ENCODE results near the gene C16orf96. TPM values are rescaled to one million over a fixed set of nuclear protein-coding genes. Genes with fewer than 3 reads are reported as not detected.
A peak's percentile ranks its signal among the peaks of the same experiment; 100 is the strongest.
"Not testable (repeated sequence)": the region's sequence is repeated elsewhere in the genome, so short reads cannot be mapped to it uniquely, and the experiment has no call there.

The C16orf96 gene
- total and polyA plus RNA-seq, 2 experiments from 2014 or later = 0.37 to 2.2 TPM

DNA sequence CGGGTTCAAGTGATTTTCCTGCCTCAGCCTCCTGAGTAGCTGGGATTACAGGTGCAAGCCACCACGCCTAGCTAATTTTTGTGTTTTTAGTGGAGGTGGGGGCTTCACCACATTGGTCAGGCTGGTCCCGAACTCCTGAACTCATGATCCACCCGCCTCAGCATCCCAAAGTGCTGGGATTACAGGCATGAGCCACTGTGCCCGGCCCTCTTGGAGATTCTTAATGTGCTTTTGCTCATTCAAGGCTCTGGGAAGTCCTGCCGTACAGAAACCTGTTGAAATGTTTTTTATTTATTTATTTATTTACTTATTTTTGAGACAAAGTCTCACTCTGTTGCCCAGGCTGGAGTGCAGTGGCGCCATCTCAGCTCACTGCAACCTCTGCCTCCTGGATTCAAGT, 17.8 kb downstream of the C16orf96 start:
- H3K4me3 ChIP-seq; ATAC-seq; H3K9me3 Mint-ChIP-seq; H3K27ac Mint-ChIP-seq; H4K20me1 ChIP-seq (replicated peaks; ENCODE audit: insufficient read depth); H3K36me3 ChIP-seq (ENCODE audit: insufficient read depth); H3K4me3 Mint-ChIP-seq; H2AFZ ChIP-seq; H3K4me2 ChIP-seq; H3K27me3 Mint-ChIP-seq (ENCODE audit: insufficient read depth, low read depth, poor library complexity); H3K79me2 ChIP-seq (replicated peaks; ENCODE audit: insufficient read depth); H3K27me3 ChIP-seq (ENCODE audit: insufficient read depth); DNase-seq (ENCODE audit: low spot score); H3K27ac ChIP-seq (ENCODE audit: low read depth); H3K9me2 ChIP-seq (ENCODE audit: insufficient read depth): not testable (repeated sequence)
- peaks cover 26% of the 10 kb centered on the region for H3K4me1 ChIP-seq (ENCODE audit: insufficient read depth)
- H3K36me3 Mint-ChIP-seq (ENCODE audit: low read depth) = peaks cover 10% of the 10 kb centered on the region
- peaks cover 26% of the 10 kb centered on the region for H3K4me1 Mint-ChIP-seq
- H3F3A ChIP-seq (replicated peaks; ENCODE audit: low read depth) = 0 out of 2 replicates have a peak, but pooled peaks cover 13% of the 10 kb centered on the region

DNA sequence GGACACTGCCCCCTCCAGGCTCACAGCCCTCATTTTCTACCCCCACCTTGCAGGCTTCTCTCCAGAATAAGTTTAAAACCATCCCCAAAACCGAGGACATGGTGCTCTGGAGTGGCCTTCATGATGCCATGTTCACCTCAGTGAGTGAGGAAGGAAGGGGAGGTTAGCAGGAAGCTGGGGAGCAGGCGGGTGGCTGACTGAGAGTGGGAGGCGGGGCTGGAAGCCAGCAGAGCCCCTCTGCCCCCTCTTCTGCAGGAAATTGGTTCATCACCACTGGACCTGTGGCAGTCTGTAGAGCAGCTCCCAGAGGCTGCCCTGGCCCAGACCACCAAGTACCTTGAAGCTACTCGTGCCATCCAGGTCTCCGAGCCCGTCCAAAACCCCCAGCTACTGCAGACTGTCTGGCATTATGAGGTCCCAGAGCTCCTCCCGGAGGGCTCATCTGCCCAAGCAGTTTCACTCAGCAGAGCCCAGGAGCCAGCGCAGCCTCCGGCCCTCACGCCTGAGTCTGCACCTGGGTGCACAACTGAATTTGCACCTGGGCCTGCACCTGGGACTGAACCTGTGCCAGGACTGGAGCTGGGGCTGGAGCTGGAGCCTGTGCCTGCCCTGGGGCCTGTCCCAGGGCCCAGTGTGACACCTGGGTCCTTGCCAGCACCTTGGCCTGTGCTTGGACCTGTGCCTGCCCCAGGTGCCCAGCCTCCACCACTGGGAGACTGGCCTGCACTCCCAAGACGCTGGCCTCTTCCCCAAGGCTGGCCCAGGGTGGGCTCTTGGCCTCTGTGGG, 19.0 kb downstream of the C16orf96 start:
- Histone ChIP-seq H3K4me1 (ENCODE audit: insufficient read depth) (peaks cover 14% of the 10 kb centered on the region), H3K36me3 (ENCODE audit: insufficient read depth) (no peaks in the 10 kb centered on the region), H3K9me2 (ENCODE audit: insufficient read depth) (peaks cover 6% of the 10 kb centered on the region; the same call in 1 of the 2 replicates), H3K27me3 (ENCODE audit: insufficient read depth) (no peaks in the 10 kb centered on the region), H3K79me2 (replicated peaks; ENCODE audit: insufficient read depth) (no peaks in the 10 kb centered on the region), H3K4me3 (no peak overlapping the region), H3K4me2 (no peak overlapping the region), H3K27ac (ENCODE audit: low read depth) (no peak overlapping the region), H4K20me1 (replicated peaks; ENCODE audit: insufficient read depth) (no peaks in the 10 kb centered on the region), H2AFZ (no peak overlapping the region), H3F3A (replicated peaks; ENCODE audit: low read depth) (0 out of 2 replicates have a peak, but pooled peaks cover 9% of the 10 kb centered on the region)
- peaks cover 18% of the 10 kb centered on the region for H3K4me1 Mint-ChIP-seq
- H3K36me3 Mint-ChIP-seq (ENCODE audit: low read depth) = peaks cover 10% of the 10 kb centered on the region
- no peak overlapping the region for H3K4me3 Mint-ChIP-seq
- peaks cover 9% of the 10 kb centered on the region for H3K27me3 Mint-ChIP-seq (ENCODE audit: insufficient read depth, low read depth, poor library complexity)
- peak; percentile 79 for ATAC-seq
- DNase-seq (ENCODE audit: low spot score) = peak; percentile 70
- TF ChIP-seq EZH2phosphoT487 (IDR thresholded peaks at IDR 0.05; ENCODE audit: unreplicated experiment) (no peak), NANOG (IDR thresholded peaks at IDR 0.05; ENCODE audit: borderline replicate concordance) (no peak)
- TF ChIP-seq, protein P1, sequence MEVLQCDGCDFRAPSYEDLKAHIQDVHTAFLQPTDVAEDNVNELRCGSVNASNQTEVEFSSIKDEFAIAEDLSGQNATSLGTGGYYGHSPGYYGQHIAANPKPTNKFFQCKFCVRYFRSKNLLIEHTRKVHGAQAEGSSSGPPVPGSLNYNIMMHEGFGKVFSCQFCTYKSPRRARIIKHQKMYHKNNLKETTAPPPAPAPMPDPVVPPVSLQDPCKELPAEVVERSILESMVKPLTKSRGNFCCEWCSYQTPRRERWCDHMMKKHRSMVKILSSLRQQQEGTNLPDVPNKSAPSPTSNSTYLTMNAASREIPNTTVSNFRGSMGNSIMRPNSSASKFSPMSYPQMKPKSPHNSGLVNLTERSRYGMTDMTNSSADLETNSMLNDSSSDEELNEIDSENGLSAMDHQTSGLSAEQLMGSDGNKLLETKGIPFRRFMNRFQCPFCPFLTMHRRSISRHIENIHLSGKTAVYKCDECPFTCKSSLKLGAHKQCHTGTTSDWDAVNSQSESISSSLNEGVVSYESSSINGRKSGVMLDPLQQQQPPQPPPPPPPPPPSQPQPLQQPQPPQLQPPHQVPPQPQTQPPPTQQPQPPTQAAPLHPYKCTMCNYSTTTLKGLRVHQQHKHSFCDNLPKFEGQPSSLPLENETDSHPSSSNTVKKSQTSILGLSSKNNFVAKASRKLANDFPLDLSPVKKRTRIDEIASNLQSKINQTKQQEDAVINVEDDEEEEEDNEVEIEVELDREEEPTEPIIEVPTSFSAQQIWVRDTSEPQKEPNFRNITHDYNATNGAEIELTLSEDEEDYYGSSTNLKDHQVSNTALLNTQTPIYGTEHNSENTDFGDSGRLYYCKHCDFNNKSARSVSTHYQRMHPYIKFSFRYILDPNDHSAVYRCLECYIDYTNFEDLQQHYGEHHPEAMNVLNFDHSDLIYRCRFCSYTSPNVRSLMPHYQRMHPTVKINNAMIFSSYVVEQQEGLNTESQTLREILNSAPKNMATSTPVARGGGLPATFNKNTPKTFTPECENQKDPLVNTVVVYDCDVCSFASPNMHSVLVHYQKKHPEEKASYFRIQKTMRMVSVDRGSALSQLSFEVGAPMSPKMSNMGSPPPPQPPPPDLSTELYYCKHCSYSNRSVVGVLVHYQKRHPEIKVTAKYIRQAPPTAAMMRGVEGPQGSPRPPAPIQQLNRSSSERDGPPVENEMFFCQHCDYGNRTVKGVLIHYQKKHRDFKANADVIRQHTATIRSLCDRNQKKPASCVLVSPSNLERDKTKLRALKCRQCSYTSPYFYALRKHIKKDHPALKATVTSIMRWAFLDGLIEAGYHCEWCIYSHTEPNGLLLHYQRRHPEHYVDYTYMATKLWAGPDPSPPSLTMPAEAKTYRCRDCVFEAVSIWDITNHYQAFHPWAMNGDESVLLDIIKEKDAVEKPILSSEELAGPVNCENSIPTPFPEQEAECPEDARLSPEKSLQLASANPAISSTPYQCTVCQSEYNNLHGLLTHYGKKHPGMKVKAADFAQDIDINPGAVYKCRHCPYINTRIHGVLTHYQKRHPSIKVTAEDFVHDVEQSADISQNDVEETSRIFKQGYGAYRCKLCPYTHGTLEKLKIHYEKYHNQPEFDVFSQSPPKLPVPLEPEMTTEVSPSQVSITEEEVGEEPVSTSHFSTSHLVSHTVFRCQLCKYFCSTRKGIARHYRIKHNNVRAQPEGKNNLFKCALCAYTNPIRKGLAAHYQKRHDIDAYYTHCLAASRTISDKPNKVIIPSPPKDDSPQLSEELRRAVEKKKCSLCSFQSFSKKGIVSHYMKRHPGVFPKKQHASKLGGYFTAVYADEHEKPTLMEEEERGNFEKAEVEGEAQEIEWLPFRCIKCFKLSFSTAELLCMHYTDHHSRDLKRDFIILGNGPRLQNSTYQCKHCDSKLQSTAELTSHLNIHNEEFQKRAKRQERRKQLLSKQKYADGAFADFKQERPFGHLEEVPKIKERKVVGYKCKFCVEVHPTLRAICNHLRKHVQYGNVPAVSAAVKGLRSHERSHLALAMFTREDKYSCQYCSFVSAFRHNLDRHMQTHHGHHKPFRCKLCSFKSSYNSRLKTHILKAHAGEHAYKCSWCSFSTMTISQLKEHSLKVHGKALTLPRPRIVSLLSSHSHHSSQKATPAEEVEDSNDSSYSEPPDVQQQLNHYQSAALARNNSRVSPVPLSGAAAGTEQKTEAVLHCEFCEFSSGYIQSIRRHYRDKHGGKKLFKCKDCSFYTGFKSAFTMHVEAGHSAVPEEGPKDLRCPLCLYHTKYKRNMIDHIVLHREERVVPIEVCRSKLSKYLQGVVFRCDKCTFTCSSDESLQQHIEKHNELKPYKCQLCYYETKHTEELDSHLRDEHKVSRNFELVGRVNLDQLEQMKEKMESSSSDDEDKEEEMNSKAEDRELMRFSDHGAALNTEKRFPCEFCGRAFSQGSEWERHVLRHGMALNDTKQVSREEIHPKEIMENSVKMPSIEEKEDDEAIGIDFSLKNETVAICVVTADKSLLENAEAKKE (CRISPR knock-in tag; IDR thresholded peaks at IDR 0.05) = no peak
- TF ChIP-seq, protein P2, sequence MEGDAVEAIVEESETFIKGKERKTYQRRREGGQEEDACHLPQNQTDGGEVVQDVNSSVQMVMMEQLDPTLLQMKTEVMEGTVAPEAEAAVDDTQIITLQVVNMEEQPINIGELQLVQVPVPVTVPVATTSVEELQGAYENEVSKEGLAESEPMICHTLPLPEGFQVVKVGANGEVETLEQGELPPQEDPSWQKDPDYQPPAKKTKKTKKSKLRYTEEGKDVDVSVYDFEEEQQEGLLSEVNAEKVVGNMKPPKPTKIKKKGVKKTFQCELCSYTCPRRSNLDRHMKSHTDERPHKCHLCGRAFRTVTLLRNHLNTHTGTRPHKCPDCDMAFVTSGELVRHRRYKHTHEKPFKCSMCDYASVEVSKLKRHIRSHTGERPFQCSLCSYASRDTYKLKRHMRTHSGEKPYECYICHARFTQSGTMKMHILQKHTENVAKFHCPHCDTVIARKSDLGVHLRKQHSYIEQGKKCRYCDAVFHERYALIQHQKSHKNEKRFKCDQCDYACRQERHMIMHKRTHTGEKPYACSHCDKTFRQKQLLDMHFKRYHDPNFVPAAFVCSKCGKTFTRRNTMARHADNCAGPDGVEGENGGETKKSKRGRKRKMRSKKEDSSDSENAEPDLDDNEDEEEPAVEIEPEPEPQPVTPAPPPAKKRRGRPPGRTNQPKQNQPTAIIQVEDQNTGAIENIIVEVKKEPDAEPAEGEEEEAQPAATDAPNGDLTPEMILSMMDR (conservative IDR thresholded peaks at IDR 0.05; ENCODE audit: low read depth in 2 of 2) = peak; percentile 38 to 84
- peaks cover 4% of the 10 kb centered on the region; the same call in 1 of the 3 replicates for H3K9me3 Mint-ChIP-seq
- H3K27ac Mint-ChIP-seq = no peak overlapping the region

All from GM23338 (cell line).